ENCODE results near the gene SLC35A4.

Gene SLC35A4, protein sequence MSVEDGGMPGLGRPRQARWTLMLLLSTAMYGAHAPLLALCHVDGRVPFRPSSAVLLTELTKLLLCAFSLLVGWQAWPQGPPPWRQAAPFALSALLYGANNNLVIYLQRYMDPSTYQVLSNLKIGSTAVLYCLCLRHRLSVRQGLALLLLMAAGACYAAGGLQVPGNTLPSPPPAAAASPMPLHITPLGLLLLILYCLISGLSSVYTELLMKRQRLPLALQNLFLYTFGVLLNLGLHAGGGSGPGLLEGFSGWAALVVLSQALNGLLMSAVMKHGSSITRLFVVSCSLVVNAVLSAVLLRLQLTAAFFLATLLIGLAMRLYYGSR

DNA sequence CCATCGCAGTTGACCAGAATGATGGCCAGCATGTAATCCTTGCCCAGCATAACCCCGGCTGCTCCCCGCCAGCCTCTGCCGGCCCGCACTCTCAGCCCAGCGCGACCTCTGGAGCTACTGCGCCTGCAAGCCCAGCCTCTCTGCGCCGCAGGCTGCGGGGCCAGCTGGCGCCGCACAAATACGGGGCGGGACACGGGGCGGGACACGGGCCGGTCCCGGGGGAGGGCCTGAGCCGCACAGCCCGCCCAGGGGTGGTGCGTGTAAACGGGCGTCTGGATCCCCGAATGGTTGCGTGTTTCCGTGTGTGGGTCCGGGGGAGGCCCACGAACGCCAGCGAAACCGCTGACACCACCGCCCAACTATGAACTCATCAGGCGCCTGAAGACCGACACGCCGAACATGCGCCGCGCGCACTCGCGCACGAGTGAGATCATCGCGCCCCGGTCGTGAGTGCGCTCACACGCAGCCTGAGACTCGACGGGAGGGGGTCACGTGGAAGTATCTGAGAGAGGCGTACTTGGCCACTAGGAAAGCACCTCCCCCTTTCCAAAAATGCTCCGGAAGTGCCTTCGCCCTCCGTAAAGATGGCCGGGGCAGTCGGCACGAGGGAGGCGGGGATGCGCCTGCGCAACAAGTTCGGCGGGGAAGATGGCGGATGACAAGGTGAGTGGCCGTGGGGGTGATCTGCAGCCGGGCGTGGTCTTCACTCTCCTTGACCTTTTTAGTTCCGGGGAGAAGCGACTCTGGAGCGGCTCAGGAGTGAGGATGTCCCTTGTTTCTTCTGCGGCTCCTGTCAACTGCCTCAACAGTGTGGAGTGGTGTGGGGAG, at the start of gene SLC35A4, which contains the start of gene APBB3:
Gene SLC35A4 (plus strand): TSS at position 633 of the 828 bp plus-strand sequence. CDS start 2,342 bp downstream, outside the sequence.
Gene APBB3 (minus strand): TSS at position 403 of the 828 bp plus-strand sequence. CDS start 353 bp downstream, at position 50.
- DNase-seq = peak; percentile 77

DNA sequence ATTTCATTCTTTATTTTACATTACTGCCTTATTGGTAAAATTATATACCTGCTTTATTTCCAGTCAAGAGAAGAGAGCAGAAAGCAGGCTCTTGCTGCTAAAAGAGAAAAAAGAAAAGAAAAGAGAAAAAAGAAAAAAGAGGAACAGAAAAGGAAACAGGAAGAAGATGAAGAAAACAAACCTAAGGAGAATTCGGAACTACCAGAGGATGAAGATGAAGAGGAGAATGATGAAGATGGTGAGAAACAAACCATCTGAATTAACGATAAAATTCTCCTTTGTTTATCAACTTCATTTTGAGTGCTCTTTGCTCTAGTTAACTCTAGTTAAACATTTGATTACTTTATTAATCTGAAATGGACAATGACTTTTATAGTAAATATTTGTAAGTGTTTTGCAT, 40.6 kb upstream of the SLC35A4 start:
- DNase-seq = no peak

DNA sequence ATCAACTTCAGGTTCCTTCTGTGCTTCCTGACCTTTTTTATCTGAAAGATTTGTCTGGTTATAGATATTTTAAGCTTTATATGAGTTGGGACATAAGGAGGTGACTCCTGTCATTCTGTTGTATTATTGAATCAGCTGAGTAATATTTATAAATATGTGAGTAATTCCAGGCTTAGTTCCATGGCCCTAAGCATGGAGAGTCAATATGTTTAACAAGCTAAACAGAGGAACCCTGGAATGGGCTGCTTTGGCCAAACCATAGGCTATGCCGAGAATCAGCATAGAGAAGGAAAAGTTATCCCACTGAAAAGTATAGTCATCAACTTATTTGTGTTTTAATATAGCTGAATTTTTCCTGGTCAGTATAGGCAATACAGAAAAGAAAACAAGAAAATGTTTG, 24.4 kb upstream of the SLC35A4 start:
- no peak for DNase-seq

DNA sequence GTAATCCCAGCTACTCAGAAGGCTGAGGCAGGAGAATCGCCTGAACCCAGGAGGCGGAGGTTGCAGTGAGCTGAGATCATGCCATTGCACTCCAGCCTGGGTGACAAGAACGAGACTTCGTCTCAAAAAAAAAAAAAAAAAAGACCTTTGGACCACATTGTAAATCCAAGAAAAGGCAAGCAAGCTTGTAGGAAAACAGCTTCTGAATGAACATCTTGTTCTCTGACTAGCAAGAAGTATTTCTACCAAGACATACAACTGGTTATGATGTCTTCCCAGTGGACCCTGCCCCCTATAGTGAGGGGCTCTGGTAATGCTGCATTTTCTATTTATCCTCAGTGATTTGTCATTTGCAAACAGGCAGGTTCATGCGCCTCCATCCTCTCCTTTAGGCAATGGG, 21.7 kb upstream of the SLC35A4 start:
- no peak for DNase-seq

DNA sequence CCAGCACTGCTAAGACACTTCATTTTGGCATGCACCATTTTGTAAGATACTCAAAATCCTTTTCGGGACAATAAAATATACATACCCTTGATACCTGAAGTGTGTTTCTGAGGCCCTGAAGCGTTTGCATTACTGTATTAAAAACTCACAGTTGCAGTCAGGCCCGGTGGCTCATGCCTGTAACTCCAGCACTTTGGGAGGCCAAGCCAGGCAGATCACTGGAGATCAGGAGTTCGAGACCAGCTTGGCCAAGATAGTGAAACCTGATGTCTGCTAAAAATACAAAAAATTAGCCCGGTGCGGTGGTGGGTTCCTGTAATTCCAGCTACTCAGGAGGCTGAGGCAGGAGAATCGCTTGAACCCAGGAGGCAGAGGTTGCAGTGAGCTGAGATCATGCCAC, 19.6 kb upstream of the SLC35A4 start:
- DNase-seq = no peak

DNA sequence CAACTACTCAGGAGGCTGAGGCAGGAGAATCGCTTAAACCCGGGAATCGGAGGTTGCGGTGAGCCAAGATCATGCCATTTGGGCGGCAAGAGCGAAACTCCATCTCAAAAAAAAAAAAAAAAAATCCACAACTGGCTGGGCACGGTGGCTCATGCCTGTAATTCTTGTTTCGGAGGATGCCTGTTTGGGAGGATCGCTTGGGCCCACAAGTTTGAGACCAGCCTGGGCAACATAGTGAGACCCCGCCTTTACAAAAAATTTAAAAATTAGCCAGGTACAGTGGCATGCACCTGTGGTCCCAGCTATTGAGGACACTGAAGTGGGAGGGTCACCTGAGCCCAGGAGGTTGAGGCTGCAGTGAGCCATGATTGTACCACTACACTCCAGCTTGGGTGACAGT, 19.0 kb upstream of the SLC35A4 start:
- no peak for DNase-seq

DNA sequence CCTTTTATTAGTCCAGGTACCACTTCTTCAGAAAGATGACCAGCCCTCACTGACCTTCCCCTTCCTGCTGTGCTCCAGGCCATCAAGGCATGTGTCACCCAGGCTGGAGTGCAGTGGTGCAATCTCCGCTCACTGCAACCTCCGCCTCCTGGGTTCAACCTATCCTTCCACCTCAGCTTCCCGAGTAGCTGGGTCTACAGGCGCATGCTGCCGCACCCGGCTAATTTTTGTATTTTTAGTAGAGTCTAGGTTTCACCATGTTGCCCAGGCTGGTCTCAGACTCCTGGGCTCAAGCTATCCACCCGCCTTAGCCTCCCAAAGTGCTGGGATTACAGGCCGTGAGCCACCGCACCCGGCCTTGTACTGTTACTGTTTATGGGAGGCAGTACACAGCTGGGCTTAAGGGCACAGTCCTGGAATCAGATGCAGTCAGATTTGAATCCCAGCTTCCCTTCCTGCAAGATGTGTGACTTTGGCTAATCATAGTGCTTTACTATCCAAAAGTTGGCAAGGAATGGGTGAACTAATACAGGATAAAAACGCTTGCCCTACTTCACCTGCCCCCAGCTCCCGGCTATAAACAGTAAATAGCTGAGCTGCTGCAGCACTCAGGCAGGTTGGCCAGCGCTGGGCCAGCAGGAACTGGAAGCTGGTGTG, 17.6 kb upstream of the SLC35A4 start:
- DNase-seq = no peak

DNA sequence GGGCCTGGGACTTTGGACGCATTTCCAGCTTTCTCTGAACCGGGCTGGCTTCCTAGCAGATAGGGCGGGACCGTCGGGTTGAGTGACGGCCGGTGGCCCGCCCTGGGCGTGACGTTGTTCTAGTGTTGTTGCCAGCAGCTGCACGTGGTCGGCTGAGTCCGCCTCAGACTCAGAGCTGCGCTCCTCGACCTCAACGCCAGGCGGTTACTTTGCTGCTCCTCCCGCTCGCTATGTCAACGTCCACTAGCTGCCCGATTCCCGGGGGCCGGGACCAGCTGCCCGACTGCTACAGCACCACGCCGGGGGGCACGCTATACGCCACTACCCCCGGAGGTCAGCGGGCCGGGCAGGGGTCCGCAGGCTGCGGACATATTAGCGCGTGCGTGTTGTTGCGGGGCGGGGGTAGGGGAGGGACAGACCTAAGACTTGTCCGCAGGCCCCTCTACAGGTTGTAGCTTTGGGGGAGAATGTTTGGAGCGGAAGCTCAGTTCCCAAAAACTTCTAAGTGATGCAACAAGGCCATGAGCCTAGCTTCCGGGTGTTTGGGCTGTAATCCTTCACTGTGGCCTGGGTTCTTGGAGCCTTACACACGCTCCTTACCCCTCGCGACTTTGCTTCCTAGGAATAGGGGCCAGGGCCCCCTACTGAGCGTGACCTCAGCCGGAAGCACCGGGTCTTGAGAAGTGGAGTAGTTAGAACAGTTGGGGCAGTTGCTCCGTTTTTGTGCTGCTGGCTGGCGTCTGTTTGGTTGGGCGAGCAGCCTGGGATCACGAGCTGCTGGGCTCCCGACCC, 16.9 kb upstream of the SLC35A4 start, which contains the start of gene EIF4EBP3:
Gene EIF4EBP3 (plus strand): TSS at position 155 of the 792 bp plus-strand sequence. CDS start 76 bp downstream, at position 231.
- DNase-seq = peak; percentile 3

DNA sequence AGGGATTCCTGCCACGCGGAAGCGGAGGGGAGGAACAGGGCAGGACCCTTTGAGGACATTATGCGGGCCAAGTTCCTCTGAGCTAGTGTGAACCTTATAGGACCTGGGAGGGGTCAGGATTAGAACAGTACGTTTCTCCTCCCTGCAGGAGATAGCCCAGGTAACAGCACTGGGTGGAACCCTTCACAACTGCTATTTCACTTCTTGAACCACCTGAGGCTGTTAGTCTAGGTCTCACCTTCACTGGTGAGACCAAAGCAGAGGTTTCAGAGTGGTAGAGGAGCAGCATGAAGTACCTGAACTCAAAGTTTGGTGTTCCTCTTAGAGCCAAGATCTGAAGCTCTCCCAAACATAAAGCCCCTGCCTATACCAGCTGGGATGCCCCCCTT, 16.3 kb upstream of the SLC35A4 start:
- DNase-seq = no peak

DNA sequence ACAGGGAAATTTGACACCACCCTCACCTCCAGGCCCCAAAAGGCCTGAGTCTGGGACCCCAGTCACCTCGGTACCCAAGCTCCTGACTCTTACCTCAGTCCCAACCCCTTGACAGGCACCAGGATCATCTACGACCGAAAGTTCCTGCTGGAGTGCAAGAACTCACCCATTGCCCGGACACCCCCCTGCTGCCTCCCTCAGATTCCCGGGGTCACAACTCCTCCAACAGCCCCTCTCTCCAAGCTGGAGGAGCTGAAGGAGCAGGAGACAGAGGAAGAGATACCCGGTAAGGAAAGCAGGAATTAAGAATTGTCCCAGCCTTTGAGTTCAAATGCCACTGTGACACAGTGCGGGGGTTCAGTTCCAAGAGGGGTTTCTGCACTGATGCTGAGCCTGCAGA, 15.8 kb upstream of the SLC35A4 start:
- no peak for DNase-seq

DNA sequence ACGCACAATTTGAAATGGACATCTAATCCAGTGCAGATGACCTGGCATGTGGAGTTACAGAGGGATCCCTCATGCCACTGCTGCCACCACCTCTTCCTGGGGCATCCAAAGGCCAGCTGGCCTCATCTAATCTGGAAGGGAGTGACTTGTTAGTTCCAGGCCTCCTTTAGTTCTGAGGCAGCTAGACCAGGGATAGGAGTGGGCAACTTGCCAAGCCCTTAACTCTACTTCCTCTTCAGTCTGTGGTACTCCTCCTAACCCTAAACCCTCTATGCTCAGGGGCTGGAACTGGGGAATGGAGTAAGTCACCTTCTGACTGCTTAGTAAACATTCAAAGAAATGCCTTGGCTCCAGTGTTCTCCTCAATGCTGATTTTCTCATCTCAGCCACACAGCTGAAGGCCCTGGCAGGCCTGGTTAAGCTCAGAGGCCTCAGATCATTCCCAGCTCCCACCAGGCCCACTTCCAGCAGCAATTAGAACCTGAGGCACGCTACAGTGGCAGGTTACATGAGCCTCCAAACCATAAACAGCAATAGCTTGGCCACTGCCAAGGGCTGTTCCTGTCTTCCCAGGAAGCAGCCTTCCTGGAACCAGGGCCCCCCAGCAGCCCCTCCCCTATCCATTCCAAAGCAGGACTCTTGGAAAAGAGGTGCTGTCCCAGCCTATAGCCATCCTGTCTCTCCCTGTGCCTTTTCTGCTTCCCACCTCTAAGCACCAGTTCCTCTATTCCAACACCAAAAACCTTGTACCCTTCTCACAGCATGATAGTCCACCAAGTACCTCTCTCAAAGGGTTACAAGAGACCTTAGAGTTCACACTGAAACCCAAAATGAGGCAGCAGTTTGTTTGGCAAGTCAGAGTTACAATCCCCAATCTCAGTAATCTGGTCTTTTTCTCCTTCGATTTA, 15.1 kb upstream of the SLC35A4 start:
- DNase-seq = no peak

DNA sequence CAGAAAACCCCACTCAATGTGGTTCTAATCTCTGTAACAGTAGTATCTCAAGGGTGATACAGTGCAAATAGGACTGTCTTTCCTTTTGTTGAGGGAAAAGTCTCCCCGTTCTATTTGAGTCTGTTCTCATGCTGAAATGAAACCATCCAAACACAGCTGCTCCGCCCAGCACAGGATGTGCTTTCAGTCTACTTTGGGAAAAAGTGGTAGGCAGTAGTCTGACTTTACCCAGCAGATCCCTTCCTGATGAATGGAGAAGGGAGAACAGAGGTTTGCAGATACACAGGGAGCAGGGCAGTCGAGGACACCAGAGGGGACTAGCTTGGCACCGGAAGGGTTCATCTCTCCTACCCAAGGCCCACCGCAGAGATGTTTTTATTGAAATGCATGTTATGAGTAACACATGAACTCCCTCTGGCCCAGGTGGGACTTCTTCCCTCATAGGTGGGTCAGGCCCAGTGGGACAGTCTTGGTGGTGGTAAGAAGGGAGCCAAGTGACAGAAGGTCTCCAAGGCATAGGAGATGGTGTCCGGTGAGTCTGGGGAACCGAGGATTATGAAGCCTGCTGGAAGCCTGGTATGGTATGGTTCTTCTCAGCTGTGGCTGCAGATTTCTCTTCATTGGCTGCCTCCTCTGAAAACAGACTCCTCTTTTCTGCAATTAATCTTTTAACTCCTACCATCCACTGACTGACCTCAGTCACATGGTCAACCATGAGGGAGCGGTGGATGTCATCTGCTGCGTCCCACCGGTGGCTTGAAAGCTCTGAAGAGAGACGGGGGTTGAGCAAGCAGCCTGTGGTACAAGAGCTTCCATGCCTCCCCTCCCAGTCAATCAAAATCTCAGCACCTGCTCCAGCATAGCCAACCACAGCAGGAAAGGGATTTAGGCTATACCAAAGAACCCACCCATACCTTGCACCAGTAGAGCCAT, 14.2 kb upstream of the SLC35A4 start:
- no peak for DNase-seq

DNA sequence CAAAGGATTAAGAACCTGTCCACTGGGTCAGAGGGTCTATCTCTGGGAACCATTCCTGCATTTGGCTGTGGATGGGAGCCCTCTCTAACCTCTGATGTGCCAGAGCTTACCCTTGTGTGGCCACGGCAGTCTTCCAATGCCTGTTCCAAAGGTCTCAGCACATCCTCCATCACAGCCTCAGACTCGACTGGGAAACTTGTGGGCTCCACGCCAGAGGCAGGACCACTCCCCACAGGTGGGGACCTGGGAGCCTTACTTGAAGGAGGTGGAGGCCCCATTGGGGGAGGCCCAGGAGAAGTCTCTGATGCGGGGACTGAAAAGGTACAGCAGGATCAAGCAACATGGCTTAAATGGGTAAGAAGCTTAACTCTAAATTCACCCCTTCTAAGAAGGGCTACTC, 12.8 kb upstream of the SLC35A4 start:
- DNase-seq = no peak

DNA sequence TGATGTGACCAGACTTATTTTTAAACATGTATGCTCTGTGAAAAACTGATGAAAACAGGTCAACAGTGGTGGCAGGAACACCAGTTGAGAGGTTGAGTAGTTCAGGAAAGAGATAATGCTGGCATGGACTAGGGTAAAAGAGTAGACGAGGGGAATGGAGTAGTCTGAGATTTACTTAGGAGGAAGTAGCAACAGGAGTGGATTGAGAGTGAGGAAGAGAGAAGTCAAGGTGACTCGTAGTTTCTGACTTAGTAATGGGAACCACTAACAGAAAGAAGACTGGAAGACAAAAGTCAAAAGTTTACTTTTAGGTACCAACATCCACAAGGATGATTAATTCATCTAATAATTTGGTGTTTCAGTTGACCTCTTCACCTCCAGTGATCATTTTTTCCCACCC, 11.0 kb upstream of the SLC35A4 start:
- DNase-seq = no peak

DNA sequence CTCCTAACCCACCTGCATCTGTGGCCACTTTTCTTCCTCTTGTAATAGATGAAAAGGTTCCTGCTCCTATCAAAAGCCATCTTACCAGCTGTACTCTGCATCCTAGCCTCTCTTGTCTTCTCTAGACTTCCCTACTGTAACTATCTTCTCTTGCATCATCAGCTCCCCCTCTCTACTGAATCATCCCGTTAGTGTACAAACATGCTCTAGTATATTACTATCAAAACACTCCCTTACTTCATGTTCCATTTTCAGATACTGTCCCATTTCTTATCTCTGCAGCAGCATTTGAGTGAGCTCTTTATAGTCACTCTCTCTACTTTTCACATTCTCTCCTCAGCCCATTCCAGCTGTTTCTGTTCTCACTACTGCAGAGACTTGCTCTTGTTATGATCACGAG, 10.2 kb upstream of the SLC35A4 start:
- no peak for DNase-seq

DNA sequence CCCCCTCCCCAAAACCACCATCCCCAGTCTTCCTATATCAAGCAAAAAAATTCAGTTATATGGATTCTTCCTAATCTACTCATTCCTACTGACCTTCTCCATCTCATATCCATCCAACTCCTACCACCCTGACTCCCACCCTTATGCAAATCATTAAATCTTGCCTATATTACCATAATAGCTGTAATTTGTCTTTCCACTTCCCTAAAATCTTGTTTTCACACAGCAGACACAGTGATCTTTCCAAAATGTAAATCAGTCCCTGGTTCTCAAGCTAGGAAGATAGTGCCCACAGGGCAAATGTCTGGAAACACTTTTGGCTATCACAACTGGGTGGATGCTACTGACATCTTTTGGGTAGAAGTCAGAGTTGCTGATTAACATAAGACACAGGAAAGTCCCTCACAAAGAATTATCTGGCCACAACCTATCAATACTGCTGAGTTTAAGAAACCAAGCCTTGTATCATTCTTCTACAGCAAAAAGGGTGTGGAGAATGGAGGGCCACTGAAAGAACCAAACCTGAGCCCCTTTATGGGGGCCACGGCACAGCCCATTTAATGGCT, 8.8 kb upstream of the SLC35A4 start:
- DNase-seq = no peak

DNA sequence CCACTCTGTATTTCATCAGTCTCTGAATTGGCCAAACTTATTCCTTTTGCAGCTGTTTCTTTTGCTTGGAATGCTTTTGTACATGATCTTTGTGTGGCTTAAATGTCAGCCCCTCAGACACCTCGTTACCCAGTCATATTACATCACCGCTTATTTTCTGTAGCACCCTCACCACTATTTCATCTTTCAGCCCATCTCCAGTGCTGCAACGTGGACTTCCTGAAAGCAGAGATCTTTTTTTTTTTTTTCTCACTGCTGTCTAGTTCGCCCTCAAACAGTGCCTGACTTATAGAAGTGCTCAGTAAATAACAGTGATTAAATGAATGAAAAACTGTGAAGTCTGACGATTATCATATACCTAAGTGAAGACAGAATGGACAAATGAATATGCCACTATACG, 8.2 kb upstream of the SLC35A4 start:
- no peak for DNase-seq

DNA sequence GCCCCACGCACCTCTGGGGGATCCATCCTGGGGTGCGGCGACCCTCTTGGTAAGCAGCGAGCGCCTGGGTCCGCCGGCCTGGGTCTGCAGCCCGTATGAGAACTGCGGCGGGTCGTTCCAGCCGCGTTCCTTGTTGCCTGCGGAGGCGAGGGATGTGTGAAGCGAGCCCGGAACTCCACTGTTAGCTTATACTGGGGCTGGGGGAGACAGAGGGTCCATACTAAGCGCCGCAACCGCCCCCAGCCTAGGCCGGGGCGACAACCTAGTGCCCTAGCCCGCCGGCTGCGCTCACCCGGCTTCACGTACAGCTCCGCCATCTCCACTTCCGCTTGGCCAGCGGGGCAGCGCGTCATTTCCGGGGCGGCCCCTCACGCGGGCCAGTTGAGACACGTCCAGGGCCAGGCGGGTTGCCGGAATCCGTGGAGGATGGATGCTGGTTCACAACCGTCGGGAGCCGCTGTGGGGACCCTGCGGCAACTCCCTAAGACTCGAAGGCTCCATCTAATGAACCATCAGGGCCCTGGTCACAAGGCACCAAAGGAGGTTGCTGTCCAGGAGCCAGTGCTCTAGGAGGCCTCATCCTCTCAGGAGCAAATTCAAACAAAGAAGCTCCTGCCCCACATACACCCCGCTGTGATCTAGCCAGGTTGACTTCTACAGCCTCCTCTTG, 7.4 kb upstream of the SLC35A4 start, which contains the start of gene SRA1:
Gene SRA1 (minus strand): TSS at position 338 of the 670 bp plus-strand sequence. CDS start 21 bp downstream, at position 317.
- DNase-seq = peak; percentile 46

DNA sequence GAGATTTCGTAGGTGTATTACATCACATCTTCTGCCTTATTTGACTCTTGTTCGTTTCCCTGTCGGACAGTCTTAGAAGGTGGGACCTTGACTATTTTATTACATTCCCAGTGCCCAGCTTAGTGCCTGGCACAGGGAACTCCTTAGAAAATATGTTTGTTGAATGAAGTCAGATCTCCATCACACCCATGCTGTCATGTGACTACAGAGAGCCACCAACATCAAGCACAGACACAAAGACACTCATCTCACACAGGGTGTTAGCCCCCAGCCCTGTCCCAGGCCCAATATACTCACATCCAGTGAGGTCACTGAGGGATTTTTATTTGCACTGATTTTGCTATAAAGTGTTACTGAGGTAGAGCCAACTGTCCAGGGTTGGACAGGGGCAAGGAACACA, 6.7 kb upstream of the SLC35A4 start:
- DNase-seq = no peak

Data from NCI-H187 treated with DMSO at 0.1 percent for 48 hours (cell line).